ENCODE measurements around the gene UAP1L1. TPM values are rescaled to one million over a fixed set of nuclear protein-coding genes. Genes with fewer than 3 reads are reported as not detected.

Gene UAP1L1
- polyA plus RNA-seq, 2 of the 4 experiments (the other 2 are of a cell fraction) = 1.2 to 7.8 TPM

GRCh38 chr9:137067860-137068538, 9.3 kb upstream of the UAP1L1 start:
- TF ChIP-seq MAZ (IDR thresholded peaks at IDR 0.05; ENCODE audit: borderline replicate concordance, low read depth, low read length) = no peak
- peak; percentile 73 for TF ChIP-seq CTCF (IDR thresholded peaks at IDR 0.05)
- peak; percentile 60 for TF ChIP-seq SMC3 (IDR thresholded peaks at IDR 0.05)
- TF ChIP-seq ZNF302 (CRISPR knock-in tag; IDR thresholded peaks at IDR 0.05) = no peak
- TF ChIP-seq RAD21 (conservative IDR thresholded peaks at IDR 0.05 in 1 of 2, IDR thresholded peaks at IDR 0.05 in 1 of 2) = peak; percentile 59 to 62
- WGBS (ENCODE audit: missing lambda C conversion rate) = 37% methylated on average over 4 of the region's 12 CpGs
- CTCF ChIA-PET = interaction anchor here (0.5 to 19.2 kb wide), 39 partner anchors 14 to 301 kb away, joined by 3 to 656 read pairs (median 4); partner anchors contain the start of genes ABCA2, CLIC3, ENTPD2 and FUT7
- POLR2A ChIA-PET = interaction anchor here (0.6 to 1.7 kb wide), 4 partner anchors 13 to 21 kb away, joined by 3 to 6 read pairs (median 4); partner anchors contain the start of gene MAN1B1
- peak; percentile 44 to 73 for ATAC-seq
- H3K4me3 ChIP-seq = no peak overlapping the region
- H3K27ac ChIP-seq = peak overlapping the region in 1 of 2 experiments; percentile 48; a peak in 1 of 6 replicates
- no peaks in the 10 kb centered on the region for H3K9me3 ChIP-seq
- H3K4me1 ChIP-seq = peaks cover 27% of the 10 kb centered on the region
- no peak overlapping the region; the same call in 2 of the 3 replicates for H3K4me2 ChIP-seq
- DNase-seq (ENCODE audit: low read depth in 1 of 2, low spot score in 1 of 2) = peak; percentile 88
- FAIRE-seq = no peak

GRCh38 chr9:137068539-137069507, 8.5 kb upstream of the UAP1L1 start:
- no peak for TF ChIP-seq FOSB (CRISPR knock-in tag; IDR thresholded peaks at IDR 0.05)
- POLR2A ChIA-PET = interaction anchor here (1.4 to 3.9 kb wide), 3 partner anchors 14 to 18 kb away, joined by 5 to 18 read pairs (median 6); partner anchors contain the start of gene MAN1B1
- DNase-seq (ENCODE audit: low read depth in 1 of 2, low spot score in 1 of 2) (no peak), ATAC-seq (no peak), FAIRE-seq (no peak)
- H3K9me3 ChIP-seq = no peaks in the 10 kb centered on the region
- CTCF ChIA-PET = interaction anchor here (0.5 to 19.2 kb wide), 24 partner anchors 15 to 302 kb away, joined by 3 to 656 read pairs (median 4); partner anchors contain the start of genes ABCA2, ENTPD2, FUT7 and LCN12
- H3K27ac ChIP-seq = peak overlapping the region in 1 of 2 experiments; percentile 88; a peak in 4 of 6 replicates
- peaks cover 27% of the 10 kb centered on the region for H3K4me1 ChIP-seq
- WGBS (ENCODE audit: missing lambda C conversion rate) = 89% methylated on average over 14 of the region's 17 CpGs
- peak overlapping the region; percentile 74 for H3K4me2 ChIP-seq
- H3K4me3 ChIP-seq = peak overlapping the region; percentile 52

- Histone ChIP-seq H3K9me3 (no peaks in the 10 kb centered on the region), H3K4me2 (peak overlapping the region; percentile 74), H3K4me3 (peak overlapping the region; percentile 52), H3K27ac (peak overlapping the region; percentile 68 to 88), H3K4me1 (peaks cover 27% of the 10 kb centered on the region)
- WGBS (ENCODE audit: missing lambda C conversion rate) = 46% methylated on average over 12 of the region's 52 CpGs
- no peak for FAIRE-seq
- CTCF ChIA-PET = interaction anchor here (0.7 to 19.2 kb wide), 8 partner anchors 16 to 283 kb away, joined by 3 to 656 read pairs (median 108); partner anchors contain the start of genes ABCA2, ENTPD2, FUT7 and MAN1B1
- POLR2A ChIA-PET = interaction anchor here (0.7 to 3.9 kb wide), 5 partner anchors 11 to 171 kb away, joined by 4 to 18 read pairs (median 7); partner anchors contain the start of genes MAN1B1, NPDC1 and TUBB4B
- no peak for DNase-seq (ENCODE audit: low read depth in 1 of 2, low spot score in 1 of 2)
- peak in 1 of 2 experiments; percentile 40; a peak in 3 of 6 replicates for ATAC-seq
- no peak for TF ChIP-seq CTCF (IDR thresholded peaks at IDR 0.05)
- TF ChIP-seq MYC (IDR thresholded peaks at IDR 0.05; ENCODE audit: borderline replicate concordance, low read length) = no peak
- no peak for TF ChIP-seq HOXA7 (CRISPR knock-in tag; IDR thresholded peaks at IDR 0.05)
- TF ChIP-seq PBX3 (IDR thresholded peaks at IDR 0.05) = no peak
- TF ChIP-seq ELK1 (IDR thresholded peaks at IDR 0.05; ENCODE audit: low read depth, low read length) = no peak
- TF ChIP-seq GATA3 (IDR thresholded peaks at IDR 0.05; ENCODE audit: borderline replicate concordance) = no peak
- TF ChIP-seq HDAC2 (IDR thresholded peaks at IDR 0.05) = no peak
- no peak for TF ChIP-seq HES2 (IDR thresholded peaks at IDR 0.05)
- no peak for TF ChIP-seq FOSB (CRISPR knock-in tag; IDR thresholded peaks at IDR 0.05)
- TF ChIP-seq FOXS1 (CRISPR knock-in tag; IDR thresholded peaks at IDR 0.05) = no peak
- TF ChIP-seq EHMT2 (IDR thresholded peaks at IDR 0.05; ENCODE audit: low read depth) = no peak
- TF ChIP-seq POLR2A (IDR thresholded peaks at IDR 0.05; ENCODE audit: low read length) = no peak
- TF ChIP-seq SMC3 (IDR thresholded peaks at IDR 0.05) = no peak
- no peak for TF ChIP-seq PHF8 (IDR thresholded peaks at IDR 0.05; ENCODE audit: borderline replicate concordance, low read depth)
- TF ChIP-seq RARB (CRISPR knock-in tag; IDR thresholded peaks at IDR 0.05) = no peak
- TF ChIP-seq CHD2 (IDR thresholded peaks at IDR 0.05; ENCODE audit: low read length, partially characterized antibody) = no peak
- TF ChIP-seq FOSL2 (IDR thresholded peaks at IDR 0.05) = no peak
- TF ChIP-seq FOSL2 (CRISPR knock-in tag; IDR thresholded peaks at IDR 0.05) = no peak
Measured at GRCh38 chr9:137069508-137070091, 7.7 kb upstream of the UAP1L1 start.

Data from A549 (cell line).